Measurements from ENCODE around the gene HPCAL4.

HPCAL4 gene

GRCh38 chr1:39647247-39647646 is 44.0 kb downstream of the HPCAL4 start:
- no peak for FAIRE-seq

- no peak for FAIRE-seq
Observed at GRCh38 chr1:39646232-39647081, 44.8 kb downstream of the HPCAL4 start.

GRCh38 chr1:39645411-39646043 is 45.7 kb downstream of the HPCAL4 start:
- FAIRE-seq: no peak

GRCh38 chr1:39643705-39644104 is 47.5 kb downstream of the HPCAL4 start:
- no peak for FAIRE-seq

- FAIRE-seq: no peak
Observed at GRCh38 chr1:39642796-39643195, 48.4 kb downstream of the HPCAL4 start.

GRCh38 chr1:39640861-39641260 is 50.4 kb downstream of the HPCAL4 start:
- no peak for FAIRE-seq

GRCh38 chr1:39639305-39640130 is 51.7 kb downstream of the HPCAL4 start, which contains the start of gene HEYL:
Gene HEYL (minus strand): TSS chr1:39639643. CDS start chr1:39639625, 18 bp downstream.
- no peak for FAIRE-seq

- FAIRE-seq: no peak
Observed at GRCh38 chr1:39638965-39639304, 52.3 kb downstream of the HPCAL4 start.

- FAIRE-seq: no peak
Observed at GRCh38 chr1:39637361-39637760, 53.9 kb downstream of the HPCAL4 start.

- FAIRE-seq: no peak
Observed at GRCh38 chr1:39635871-39636210, 55.4 kb downstream of the HPCAL4 start.

- FAIRE-seq: no peak
Observed at GRCh38 chr1:39635205-39635870, 55.9 kb downstream of the HPCAL4 start.

GRCh38 chr1:39633422-39633821 is 57.8 kb downstream of the HPCAL4 start:
- no peak for FAIRE-seq

GRCh38 chr1:39632682-39633417 is 58.4 kb downstream of the HPCAL4 start:
- no peak for FAIRE-seq

- FAIRE-seq: no peak
Observed at GRCh38 chr1:39632323-39632681, 58.9 kb downstream of the HPCAL4 start.

GRCh38 chr1:39631361-39632322 is 59.6 kb downstream of the HPCAL4 start:
- no peak for FAIRE-seq

- no peak for FAIRE-seq
Observed at GRCh38 chr1:39628807-39629350, 62.4 kb downstream of the HPCAL4 start.

Measured in A204.1 (cell line).